ENCODE results near the gene RRH. TPM values are rescaled to one million over a fixed set of nuclear protein-coding genes. Genes with fewer than 3 reads are reported as not detected.

Gene RRH
- total and polyA plus RNA-seq, 2 of the 13 experiments (the other 11 are each of a cell fraction or from before 2014, with no cell fraction given): 0.07 to 0.17 TPM

DNA sequence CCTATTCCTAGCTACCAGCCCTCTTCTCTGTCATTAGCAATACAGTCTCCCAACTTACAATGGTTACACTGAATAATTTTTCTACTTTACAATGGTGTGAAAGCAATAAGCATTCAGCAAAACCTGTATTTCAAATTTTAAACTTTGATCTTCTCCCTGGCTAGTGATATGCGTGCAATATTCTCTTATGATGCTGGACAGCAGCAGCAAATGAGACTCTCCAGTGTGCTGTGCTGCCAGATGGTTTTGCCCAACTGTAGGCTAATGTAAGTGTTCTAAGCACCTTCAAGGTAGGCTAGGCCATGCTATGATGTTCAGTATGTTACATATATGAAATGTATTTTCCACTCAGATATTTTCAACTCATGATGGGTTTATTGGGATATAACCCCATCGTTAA lies 18.1 kb upstream of the RRH start (continued):
- no peak for TF ChIP-seq ZZZ3 (CRISPR knock-in tag; IDR thresholded peaks at IDR 0.05; ENCODE audit: borderline replicate concordance)
- TF ChIP-seq MBD4 (IDR thresholded peaks at IDR 0.05; ENCODE audit: borderline replicate concordance, low read length): no peak
- no peak for TF ChIP-seq BRD4 (CRISPR knock-in tag; IDR thresholded peaks at IDR 0.05)
- TF ChIP-seq CBFB (CRISPR knock-in tag; IDR thresholded peaks at IDR 0.05): no peak
- no peak for TF ChIP-seq FOXP1 (IDR thresholded peaks at IDR 0.05)
- no peak for TF ChIP-seq FOXP1 (CRISPR knock-in tag; IDR thresholded peaks at IDR 0.05)

DNA sequence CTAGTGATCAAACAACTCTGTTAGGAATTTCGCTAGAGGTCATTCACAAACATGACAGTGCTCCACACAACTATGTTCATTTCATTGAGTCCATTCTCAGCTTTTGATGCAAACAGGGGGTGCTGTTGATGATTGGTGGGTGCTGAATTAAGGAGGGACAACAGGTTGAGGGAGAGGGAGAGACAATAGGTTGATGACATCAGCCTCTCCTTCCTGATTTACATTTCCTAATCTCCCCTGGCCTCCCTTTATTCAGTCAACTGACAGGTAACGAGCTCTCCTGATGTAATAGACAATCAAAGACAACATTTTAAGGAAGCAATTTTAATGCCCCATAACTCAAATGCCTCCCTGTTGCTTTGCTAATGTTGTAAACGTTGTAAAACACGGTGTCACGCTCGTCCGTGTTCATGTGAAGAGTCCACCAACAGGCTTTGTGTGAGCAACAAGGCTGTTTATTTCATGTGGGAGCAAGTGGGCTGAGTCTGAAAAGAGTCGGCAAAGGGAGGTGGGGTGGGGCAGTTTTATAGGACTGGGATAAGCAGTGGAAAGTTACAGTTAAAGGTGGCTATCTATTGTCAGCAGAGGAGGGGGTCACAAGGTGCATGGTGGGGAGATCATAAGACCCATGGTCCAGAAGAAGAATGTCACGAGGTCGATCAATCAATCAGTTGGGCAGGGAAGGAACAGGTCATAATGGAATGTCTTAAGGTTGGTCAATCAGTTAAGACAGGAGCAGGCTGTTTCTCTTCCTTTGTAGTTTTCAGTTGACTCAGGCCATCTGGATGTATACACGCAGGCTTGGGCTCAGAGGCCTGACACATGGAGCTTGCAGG lies 17.0 kb upstream of the RRH start:
- no peak overlapping the region for H3K4me3 ChIP-seq (replicated peaks in 1 of 3; ENCODE audit: insufficient read depth in 1 of 3, low read depth in 2 of 3, low read length in 3 of 3)
- ATAC-seq (no peak), FAIRE-seq (no peak), DNase-seq (ENCODE audit: low spot score) (no peak)
- no TSS peak for BruUV-seq (replicated peaks)
- no peaks in the 10 kb centered on the region for H4K20me1 ChIP-seq (ENCODE audit: insufficient read depth, low read length)
- WGBS (ENCODE audit: low lambda C conversion rate): 66% methylated on average over 11 of the region's 11 CpGs
- TF ChIP-seq ZNF724P (CRISPR knock-in tag; IDR thresholded peaks at IDR 0.05; ENCODE audit: borderline replicate concordance): no peak
- no peak for TF ChIP-seq E2F5 (CRISPR knock-in tag; conservative IDR thresholded peaks at IDR 0.05)
- TF ChIP-seq TRIM24 (CRISPR knock-in tag; IDR thresholded peaks at IDR 0.05): no peak
- TF ChIP-seq YY1 (IDR thresholded peaks at IDR 0.05; ENCODE audit: insufficient read depth, insufficient replicate concordance, low read depth, low read length): no peak
- TF ChIP-seq, protein P1, sequence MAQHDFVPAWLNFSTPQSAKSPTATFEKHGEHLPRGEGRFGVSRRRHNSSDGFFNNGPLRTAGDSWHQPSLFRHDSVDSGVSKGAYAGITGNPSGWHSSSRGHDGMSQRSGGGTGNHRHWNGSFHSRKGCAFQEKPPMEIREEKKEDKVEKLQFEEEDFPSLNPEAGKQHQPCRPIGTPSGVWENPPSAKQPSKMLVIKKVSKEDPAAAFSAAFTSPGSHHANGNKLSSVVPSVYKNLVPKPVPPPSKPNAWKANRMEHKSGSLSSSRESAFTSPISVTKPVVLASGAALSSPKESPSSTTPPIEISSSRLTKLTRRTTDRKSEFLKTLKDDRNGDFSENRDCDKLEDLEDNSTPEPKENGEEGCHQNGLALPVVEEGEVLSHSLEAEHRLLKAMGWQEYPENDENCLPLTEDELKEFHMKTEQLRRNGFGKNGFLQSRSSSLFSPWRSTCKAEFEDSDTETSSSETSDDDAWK (CRISPR knock-in tag; IDR thresholded peaks at IDR 0.05): no peak
- TF ChIP-seq ONECUT2 (CRISPR knock-in tag; IDR thresholded peaks at IDR 0.05): no peak
- no peak for TF ChIP-seq TFAP4 (IDR thresholded peaks at IDR 0.05; ENCODE audit: borderline replicate concordance, low read depth)
- no peak for TF ChIP-seq NFRKB (IDR thresholded peaks at IDR 0.05)
- TF ChIP-seq TGIF2 (CRISPR knock-in tag; IDR thresholded peaks at IDR 0.05): no peak
- TF ChIP-seq SAFB2 (CRISPR knock-in tag; IDR thresholded peaks at IDR 0.05; ENCODE audit: borderline replicate concordance, low read depth): no peak
- no peak for TF ChIP-seq HOXA7 (CRISPR knock-in tag; IDR thresholded peaks at IDR 0.05)
- no peak for TF ChIP-seq DZIP1 (CRISPR knock-in tag; IDR thresholded peaks at IDR 0.05)
- TF ChIP-seq PHF20 (CRISPR knock-in tag; IDR thresholded peaks at IDR 0.05): no peak
- H2AFZ ChIP-seq (ENCODE audit: low read length): no peak overlapping the region
- ChIA-PET POLR2A (no interaction called here), CTCF (ENCODE audit: low intra/inter-chr PET ratio, low total read pairs) (no interaction called here)
- no peaks in the 10 kb centered on the region for H3K9me3 ChIP-seq (ENCODE audit: low read length)
- no peak overlapping the region for H3K9ac ChIP-seq (ENCODE audit: insufficient read depth, low read depth, low read length)
- no peak overlapping the region for H3K4me2 ChIP-seq (ENCODE audit: low read depth, low read length)
- no peaks in the 10 kb centered on the region; a peak in 1 of 5 replicates for H3K27me3 ChIP-seq (ENCODE audit: control insufficient read depth in 1 of 2, insufficient read depth in 2 of 2, low read length in 2 of 2)
- H3K4me1 ChIP-seq (ENCODE audit: insufficient read depth, low read length): peaks cover 10% of the 10 kb centered on the region
- H3K27ac ChIP-seq (ENCODE audit: extremely low read length, insufficient read depth, low read length): no peak overlapping the region
- in situ Hi-C loops (cut with HindIII; ENCODE audit: extremely low pct_ligation_motif_present, low pct_unique_long_range_greater_than_20kb): loop anchor here (25.0 kb wide), 1 partner anchor 248 kb away; the partner anchor contains the start of gene MCUB
- intact Hi-C loops (cut with micrococcal nuclease; ENCODE audit: unreplicated experiment): no loop called here
- H3K79me2 ChIP-seq (ENCODE audit: insufficient read depth, low read length): peaks cover 2% of the 10 kb centered on the region
- H3K36me3 ChIP-seq (replicated peaks in 1 of 2; ENCODE audit: control insufficient read depth in 1 of 2, insufficient read depth in 2 of 2, low read length in 2 of 2): no peaks in the 10 kb centered on the region
